GM12873 (cell line): ENCODE results near the gene GMPPA.

Experiments used
- CTCF ChIP-seq: IDR thresholded peaks from 2 replicates; pipeline ENCODE4 v1.5.1; 2012; ENCODE audit warnings: low read depth, mild to moderate bottlenecking, moderate library complexity, low read length, control low read depth; ENCODE audit not compliant: insufficient read depth; ENCODE audit errors: missing control alignments

The GMPPA gene

GRCh38 chr2:219470429-219470828 lies 28.3 kb upstream of the GMPPA start:
- no peak for TF ChIP-seq CTCF

- no peak for TF ChIP-seq CTCF
Measured at GRCh38 chr2:219471476-219472371, 27.0 kb upstream of the GMPPA start.

GRCh38 chr2:219472629-219473187 lies 26.0 kb upstream of the GMPPA start:
- TF ChIP-seq CTCF, result no peak

GRCh38 chr2:219473511-219473910 lies 25.2 kb upstream of the GMPPA start:
- no peak for TF ChIP-seq CTCF

- TF ChIP-seq CTCF, result no peak
Measured at GRCh38 chr2:219474285-219475060, 24.2 kb upstream of the GMPPA start.

- no peak for TF ChIP-seq CTCF
Measured at GRCh38 chr2:219475278-219475677, 23.4 kb upstream of the GMPPA start.
